ENCODE data around the gene SECTM1. TPM values are rescaled to one million over a fixed set of nuclear protein-coding genes. Genes with fewer than 3 reads are reported as not detected.

Gene SECTM1
- total and polyA plus RNA-seq, 9 of the 15 experiments (the other 6 are each of a cell fraction or from before 2014, with no cell fraction given): 0.11 to 0.46 (median 0.18) TPM; not detected in 6

DNA sequence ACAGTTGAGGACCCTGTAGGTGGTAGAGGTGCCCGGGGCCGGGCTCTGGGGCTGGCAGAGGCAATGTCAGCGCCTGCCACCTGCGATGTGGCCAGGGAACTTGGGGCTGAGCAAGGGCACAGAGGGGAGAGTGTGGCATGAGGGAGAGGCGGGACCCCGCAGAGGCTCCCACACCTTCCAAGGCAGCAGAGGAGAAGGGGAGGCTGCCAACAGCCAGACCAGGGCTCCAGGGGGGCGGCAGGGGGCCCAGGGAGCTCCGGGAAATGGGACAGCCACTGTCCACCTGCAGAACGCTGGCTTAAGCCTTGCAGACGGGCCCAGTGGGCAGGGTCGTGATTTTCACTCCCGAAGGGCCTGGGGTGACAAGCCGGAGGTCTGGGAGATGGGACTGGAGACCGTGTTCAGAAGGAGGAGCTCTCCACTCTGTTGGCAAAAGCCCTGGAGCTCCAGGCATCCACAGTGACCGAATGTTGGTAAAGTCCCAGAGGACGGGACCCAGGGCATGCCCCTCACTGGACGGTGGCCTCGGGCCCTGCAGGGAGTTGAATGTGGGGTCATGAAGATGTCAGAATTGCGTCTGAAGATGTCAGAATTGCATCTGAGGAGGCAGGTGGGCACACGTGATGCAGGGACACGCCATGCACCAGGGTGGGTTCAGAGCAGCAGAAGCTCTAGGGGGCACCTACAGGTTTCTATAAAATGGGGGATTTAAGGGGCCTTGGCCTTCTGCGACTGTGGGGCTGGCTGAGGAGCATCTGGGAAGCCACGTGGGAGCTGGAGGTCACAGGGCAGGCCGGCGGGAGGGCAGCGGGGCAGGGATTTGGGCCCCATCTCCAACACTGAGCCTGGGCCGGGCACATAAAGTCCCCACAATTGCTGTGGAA is 34.8 kb downstream of the SECTM1 start (continued):
- TF ChIP-seq, protein P1, sequence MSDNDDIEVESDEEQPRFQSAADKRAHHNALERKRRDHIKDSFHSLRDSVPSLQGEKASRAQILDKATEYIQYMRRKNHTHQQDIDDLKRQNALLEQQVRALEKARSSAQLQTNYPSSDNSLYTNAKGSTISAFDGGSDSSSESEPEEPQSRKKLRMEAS (CRISPR knock-in tag; IDR thresholded peaks at IDR 0.05): 0 out of 2 replicates have a peak, but pooled peaks have one; percentile 9
- TF ChIP-seq, protein P2, sequence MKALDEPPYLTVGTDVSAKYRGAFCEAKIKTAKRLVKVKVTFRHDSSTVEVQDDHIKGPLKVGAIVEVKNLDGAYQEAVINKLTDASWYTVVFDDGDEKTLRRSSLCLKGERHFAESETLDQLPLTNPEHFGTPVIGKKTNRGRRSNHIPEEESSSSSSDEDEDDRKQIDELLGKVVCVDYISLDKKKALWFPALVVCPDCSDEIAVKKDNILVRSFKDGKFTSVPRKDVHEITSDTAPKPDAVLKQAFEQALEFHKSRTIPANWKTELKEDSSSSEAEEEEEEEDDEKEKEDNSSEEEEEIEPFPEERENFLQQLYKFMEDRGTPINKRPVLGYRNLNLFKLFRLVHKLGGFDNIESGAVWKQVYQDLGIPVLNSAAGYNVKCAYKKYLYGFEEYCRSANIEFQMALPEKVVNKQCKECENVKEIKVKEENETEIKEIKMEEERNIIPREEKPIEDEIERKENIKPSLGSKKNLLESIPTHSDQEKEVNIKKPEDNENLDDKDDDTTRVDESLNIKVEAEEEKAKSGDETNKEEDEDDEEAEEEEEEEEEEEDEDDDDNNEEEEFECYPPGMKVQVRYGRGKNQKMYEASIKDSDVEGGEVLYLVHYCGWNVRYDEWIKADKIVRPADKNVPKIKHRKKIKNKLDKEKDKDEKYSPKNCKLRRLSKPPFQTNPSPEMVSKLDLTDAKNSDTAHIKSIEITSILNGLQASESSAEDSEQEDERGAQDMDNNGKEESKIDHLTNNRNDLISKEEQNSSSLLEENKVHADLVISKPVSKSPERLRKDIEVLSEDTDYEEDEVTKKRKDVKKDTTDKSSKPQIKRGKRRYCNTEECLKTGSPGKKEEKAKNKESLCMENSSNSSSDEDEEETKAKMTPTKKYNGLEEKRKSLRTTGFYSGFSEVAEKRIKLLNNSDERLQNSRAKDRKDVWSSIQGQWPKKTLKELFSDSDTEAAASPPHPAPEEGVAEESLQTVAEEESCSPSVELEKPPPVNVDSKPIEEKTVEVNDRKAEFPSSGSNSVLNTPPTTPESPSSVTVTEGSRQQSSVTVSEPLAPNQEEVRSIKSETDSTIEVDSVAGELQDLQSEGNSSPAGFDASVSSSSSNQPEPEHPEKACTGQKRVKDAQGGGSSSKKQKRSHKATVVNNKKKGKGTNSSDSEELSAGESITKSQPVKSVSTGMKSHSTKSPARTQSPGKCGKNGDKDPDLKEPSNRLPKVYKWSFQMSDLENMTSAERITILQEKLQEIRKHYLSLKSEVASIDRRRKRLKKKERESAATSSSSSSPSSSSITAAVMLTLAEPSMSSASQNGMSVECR (CRISPR knock-in tag; IDR thresholded peaks at IDR 0.05): no peak
- TF ChIP-seq ZNF785 (CRISPR knock-in tag; IDR thresholded peaks at IDR 0.05) (no peak), SREBF1 (IDR thresholded peaks at IDR 0.05; ENCODE audit: borderline replicate concordance, low read depth, low read length) (no peak), GATAD2B (IDR thresholded peaks at IDR 0.05; ENCODE audit: borderline replicate concordance) (no peak), HMG20B (CRISPR knock-in tag; IDR thresholded peaks at IDR 0.05) (no peak), ZNF431 (CRISPR knock-in tag; IDR thresholded peaks at IDR 0.05) (no peak), BCL6 (CRISPR knock-in tag; IDR thresholded peaks at IDR 0.05) (no peak), NCOA4 (IDR thresholded peaks at IDR 0.05; ENCODE audit: partially characterized antibody) (no peak), FOXK1 (CRISPR knock-in tag; IDR thresholded peaks at IDR 0.05; ENCODE audit: borderline replicate concordance) (no peak)
- TF ChIP-seq, protein P3, sequence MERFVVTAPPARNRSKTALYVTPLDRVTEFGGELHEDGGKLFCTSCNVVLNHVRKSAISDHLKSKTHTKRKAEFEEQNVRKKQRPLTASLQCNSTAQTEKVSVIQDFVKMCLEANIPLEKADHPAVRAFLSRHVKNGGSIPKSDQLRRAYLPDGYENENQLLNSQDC (CRISPR knock-in tag; IDR thresholded peaks at IDR 0.05): no peak
- TF ChIP-seq, protein P4, sequence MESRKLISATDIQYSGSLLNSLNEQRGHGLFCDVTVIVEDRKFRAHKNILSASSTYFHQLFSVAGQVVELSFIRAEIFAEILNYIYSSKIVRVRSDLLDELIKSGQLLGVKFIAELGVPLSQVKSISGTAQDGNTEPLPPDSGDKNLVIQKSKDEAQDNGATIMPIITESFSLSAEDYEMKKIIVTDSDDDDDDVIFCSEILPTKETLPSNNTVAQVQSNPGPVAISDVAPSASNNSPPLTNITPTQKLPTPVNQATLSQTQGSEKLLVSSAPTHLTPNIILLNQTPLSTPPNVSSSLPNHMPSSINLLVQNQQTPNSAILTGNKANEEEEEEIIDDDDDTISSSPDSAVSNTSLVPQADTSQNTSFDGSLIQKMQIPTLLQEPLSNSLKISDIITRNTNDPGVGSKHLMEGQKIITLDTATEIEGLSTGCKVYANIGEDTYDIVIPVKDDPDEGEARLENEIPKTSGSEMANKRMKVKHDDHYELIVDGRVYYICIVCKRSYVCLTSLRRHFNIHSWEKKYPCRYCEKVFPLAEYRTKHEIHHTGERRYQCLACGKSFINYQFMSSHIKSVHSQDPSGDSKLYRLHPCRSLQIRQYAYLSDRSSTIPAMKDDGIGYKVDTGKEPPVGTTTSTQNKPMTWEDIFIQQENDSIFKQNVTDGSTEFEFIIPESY (CRISPR knock-in tag; IDR thresholded peaks at IDR 0.05): peak; percentile 38; the same call in 1 of the 2 replicates
- TF ChIP-seq, protein P5, sequence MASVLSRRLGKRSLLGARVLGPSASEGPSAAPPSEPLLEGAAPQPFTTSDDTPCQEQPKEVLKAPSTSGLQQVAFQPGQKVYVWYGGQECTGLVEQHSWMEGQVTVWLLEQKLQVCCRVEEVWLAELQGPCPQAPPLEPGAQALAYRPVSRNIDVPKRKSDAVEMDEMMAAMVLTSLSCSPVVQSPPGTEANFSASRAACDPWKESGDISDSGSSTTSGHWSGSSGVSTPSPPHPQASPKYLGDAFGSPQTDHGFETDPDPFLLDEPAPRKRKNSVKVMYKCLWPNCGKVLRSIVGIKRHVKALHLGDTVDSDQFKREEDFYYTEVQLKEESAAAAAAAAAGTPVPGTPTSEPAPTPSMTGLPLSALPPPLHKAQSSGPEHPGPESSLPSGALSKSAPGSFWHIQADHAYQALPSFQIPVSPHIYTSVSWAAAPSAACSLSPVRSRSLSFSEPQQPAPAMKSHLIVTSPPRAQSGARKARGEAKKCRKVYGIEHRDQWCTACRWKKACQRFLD (CRISPR knock-in tag; IDR thresholded peaks at IDR 0.05): no peak; the same call in 1 of the 2 replicates
